Measurements from ENCODE around the gene CYBRD1.

CYBRD1 gene

DNA sequence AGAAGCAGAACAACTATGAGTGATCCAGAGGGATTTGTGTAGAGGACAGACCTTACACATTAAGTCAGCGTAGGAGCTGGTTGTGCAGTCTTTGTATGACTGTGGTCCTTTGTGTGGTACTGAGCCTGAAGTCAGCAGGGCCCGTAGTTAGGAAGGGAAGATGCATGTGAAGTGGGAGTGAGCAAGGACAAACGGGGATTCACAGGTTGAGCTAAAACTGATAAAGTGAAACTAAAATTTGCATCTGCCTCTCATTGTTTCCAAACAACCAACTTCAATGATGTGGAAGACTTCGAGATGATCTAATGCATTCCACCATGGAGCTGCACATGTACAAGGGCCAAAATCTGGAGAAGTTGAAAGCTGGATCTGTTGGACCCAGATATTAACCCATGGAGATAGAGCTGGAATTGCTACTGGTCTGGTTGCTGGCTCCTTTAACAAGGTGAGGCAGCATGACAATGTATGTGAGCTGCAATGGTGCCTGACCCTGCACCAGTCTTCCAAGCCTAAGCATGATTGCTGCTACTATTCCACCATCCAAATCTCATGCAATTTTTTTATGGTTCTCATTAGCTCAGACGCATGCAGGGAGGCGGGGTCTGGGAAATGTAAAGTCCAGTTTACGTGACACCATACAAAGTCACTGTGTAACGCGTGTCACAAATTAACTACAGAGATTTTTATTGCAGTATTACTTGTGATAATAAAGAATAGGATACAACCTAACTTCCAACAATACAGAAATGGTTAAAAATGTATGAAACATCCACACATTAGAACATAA, 12.1 kb upstream of the CYBRD1 start:
- DNase-seq (ENCODE audit: low read depth): no peak
- TF ChIP-seq POLR2A (IDR thresholded peaks at IDR 0.05; ENCODE audit: extremely low read depth, insufficient read length) (no peak), MYC (IDR thresholded peaks at IDR 0.05; ENCODE audit: low read depth, low read length) (no peak), MAX (IDR thresholded peaks at IDR 0.05; ENCODE audit: low read depth, low read length) (no peak)
- TF ChIP-seq, protein P1, sequence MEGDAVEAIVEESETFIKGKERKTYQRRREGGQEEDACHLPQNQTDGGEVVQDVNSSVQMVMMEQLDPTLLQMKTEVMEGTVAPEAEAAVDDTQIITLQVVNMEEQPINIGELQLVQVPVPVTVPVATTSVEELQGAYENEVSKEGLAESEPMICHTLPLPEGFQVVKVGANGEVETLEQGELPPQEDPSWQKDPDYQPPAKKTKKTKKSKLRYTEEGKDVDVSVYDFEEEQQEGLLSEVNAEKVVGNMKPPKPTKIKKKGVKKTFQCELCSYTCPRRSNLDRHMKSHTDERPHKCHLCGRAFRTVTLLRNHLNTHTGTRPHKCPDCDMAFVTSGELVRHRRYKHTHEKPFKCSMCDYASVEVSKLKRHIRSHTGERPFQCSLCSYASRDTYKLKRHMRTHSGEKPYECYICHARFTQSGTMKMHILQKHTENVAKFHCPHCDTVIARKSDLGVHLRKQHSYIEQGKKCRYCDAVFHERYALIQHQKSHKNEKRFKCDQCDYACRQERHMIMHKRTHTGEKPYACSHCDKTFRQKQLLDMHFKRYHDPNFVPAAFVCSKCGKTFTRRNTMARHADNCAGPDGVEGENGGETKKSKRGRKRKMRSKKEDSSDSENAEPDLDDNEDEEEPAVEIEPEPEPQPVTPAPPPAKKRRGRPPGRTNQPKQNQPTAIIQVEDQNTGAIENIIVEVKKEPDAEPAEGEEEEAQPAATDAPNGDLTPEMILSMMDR (IDR thresholded peaks at IDR 0.05; ENCODE audit: low read depth, low read length): no peak
- no peak overlapping the region for H3K4me3 ChIP-seq (ENCODE audit: low read depth, low read length)

DNA sequence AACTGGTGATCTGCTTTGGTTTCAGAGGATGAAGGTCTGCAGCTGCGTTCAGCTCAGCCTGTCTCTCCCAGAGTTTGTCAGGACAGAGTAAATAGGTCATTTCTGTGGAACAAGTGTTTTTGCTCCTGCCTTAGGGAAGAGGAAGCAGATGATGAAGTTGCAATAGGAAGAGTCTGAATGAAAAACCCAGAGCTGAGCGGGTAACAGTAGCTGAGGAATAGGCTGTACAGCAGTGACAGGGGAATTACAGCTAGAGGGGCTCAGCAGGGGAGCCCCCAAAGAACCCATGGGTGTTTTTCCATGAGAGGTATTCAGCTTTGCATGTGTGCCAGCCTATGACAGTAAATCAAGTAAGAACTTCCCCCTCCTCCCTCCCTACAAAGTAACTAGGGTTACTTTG, 10.3 kb upstream of the CYBRD1 start:
- no peak overlapping the region for H3K4me3 ChIP-seq (ENCODE audit: low read depth, low read length)
- DNase-seq (ENCODE audit: low read depth): peak; percentile 17
- TF ChIP-seq, protein P1 (IDR thresholded peaks at IDR 0.05; ENCODE audit: low read depth, low read length): no peak
- TF ChIP-seq MAX (IDR thresholded peaks at IDR 0.05; ENCODE audit: low read depth, low read length) (no peak), MYC (IDR thresholded peaks at IDR 0.05; ENCODE audit: low read depth, low read length) (no peak), POLR2A (IDR thresholded peaks at IDR 0.05; ENCODE audit: extremely low read depth, insufficient read length) (no peak)

DNA sequence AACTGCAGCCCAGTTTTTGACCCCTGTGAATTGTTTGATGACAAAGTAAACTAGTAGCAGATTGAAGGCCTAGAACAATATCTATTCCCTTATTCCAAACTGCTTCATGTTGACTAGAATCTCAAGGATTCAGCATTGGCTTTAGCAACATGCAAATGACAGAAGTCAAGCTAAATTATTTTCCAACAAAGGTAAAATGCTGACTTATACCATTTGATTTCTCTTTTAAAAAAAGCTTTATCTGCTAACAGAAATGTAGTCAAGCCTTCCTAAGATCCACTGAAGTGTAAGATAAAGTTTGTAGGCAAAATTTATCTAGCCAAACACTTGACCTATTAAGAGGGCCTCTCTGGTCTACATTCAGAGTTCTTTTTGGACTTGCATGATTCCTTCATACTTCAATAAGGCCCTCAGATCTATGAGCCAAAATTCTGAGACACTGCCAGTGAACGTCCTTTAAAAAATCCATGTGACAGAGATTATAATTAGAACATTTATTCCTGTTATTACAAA, 9.5 kb upstream of the CYBRD1 start:
- H3K4me3 ChIP-seq (ENCODE audit: low read depth, low read length): no peak overlapping the region
- TF ChIP-seq MYC (IDR thresholded peaks at IDR 0.05; ENCODE audit: low read depth, low read length) (no peak), MAX (IDR thresholded peaks at IDR 0.05; ENCODE audit: low read depth, low read length) (no peak), POLR2A (IDR thresholded peaks at IDR 0.05; ENCODE audit: extremely low read depth, insufficient read length) (no peak)
- TF ChIP-seq, protein P1 (IDR thresholded peaks at IDR 0.05; ENCODE audit: low read depth, low read length): no peak
- DNase-seq (ENCODE audit: low read depth): no peak

DNA sequence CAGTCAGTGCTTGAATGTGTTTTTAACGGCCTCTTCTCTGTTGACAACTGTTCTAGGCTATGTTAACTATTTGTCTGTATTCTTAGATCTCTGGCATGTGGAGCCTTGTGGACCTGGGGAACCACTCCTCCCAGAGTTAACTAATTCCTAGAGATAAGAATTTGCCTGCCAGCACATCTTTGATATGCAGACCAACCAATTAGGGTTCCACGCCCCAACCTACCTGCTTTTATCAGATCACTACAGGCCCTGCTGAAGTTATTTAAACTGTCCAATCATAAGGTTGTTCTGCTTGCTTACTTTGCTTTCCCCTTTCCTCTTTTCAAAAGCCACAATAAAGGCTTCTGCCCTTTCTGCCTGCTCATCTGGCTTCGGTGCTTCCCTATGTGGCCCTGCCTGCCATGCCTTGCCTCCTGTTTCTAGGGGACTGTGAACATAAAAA, 8.5 kb upstream of the CYBRD1 start:
- DNase-seq (ENCODE audit: low read depth): peak; percentile 41
- TF ChIP-seq POLR2A (IDR thresholded peaks at IDR 0.05; ENCODE audit: extremely low read depth, insufficient read length): no peak
- no peak for TF ChIP-seq MAX (IDR thresholded peaks at IDR 0.05; ENCODE audit: low read depth, low read length)
- TF ChIP-seq, protein P1 (IDR thresholded peaks at IDR 0.05; ENCODE audit: low read depth, low read length): no peak
- TF ChIP-seq MYC (IDR thresholded peaks at IDR 0.05; ENCODE audit: low read depth, low read length): no peak
- no peak overlapping the region for H3K4me3 ChIP-seq (ENCODE audit: low read depth, low read length)

GRCh38 chr2:171514908-171515582, 7.2 kb upstream of the CYBRD1 start:
- DNase-seq (ENCODE audit: low read depth): no peak
- H3K4me3 ChIP-seq (ENCODE audit: low read depth, low read length): no peak overlapping the region
- TF ChIP-seq, protein P1 (IDR thresholded peaks at IDR 0.05; ENCODE audit: low read depth, low read length): no peak
- no peak for TF ChIP-seq MYC (IDR thresholded peaks at IDR 0.05; ENCODE audit: low read depth, low read length)
- no peak for TF ChIP-seq POLR2A (IDR thresholded peaks at IDR 0.05; ENCODE audit: extremely low read depth, insufficient read length)
- TF ChIP-seq MAX (IDR thresholded peaks at IDR 0.05; ENCODE audit: low read depth, low read length): no peak
